ENCODE measurements around the gene ADGRV1.
"Not testable (repeated sequence)": the region's sequence is repeated elsewhere in the genome, so short reads cannot be mapped to it uniquely, and the experiment has no call there.

Gene ADGRV1

GRCh38 chr5:90553711-90554110 is 4.9 kb upstream of the ADGRV1 start:
- no peak for DNase-seq

- DNase-seq: no peak
Measured at GRCh38 chr5:90554358-90555006, 4.1 kb upstream of the ADGRV1 start.

GRCh38 chr5:90555666-90556065 is 2.9 kb upstream of the ADGRV1 start:
- DNase-seq: no peak

- DNase-seq: no peak
Measured at GRCh38 chr5:90557391-90557790, 1.2 kb upstream of the ADGRV1 start.

- DNase-seq: no peak
Measured at GRCh38 chr5:90557871-90558270, 726 bp upstream of the ADGRV1 start.

- no peak for DNase-seq
Measured at GRCh38 chr5:90560771-90561170, 2.2 kb downstream of the ADGRV1 start.

GRCh38 chr5:90561766-90562165 is 3.2 kb downstream of the ADGRV1 start:
- no peak for DNase-seq

GRCh38 chr5:90562341-90562740 is 3.7 kb downstream of the ADGRV1 start:
- no peak for DNase-seq

GRCh38 chr5:90563108-90563507 is 4.5 kb downstream of the ADGRV1 start:
- DNase-seq: no peak

- DNase-seq: no peak
Measured at GRCh38 chr5:90565491-90565890, 6.9 kb downstream of the ADGRV1 start.

GRCh38 chr5:90569084-90569483 is 10.5 kb downstream of the ADGRV1 start:
- DNase-seq: no peak

- DNase-seq: no peak
Measured at GRCh38 chr5:90570034-90570433, 11.4 kb downstream of the ADGRV1 start.

GRCh38 chr5:90571147-90571773 is 12.7 kb downstream of the ADGRV1 start:
- no peak for DNase-seq

GRCh38 chr5:90575712-90576111 is 17.1 kb downstream of the ADGRV1 start:
- DNase-seq: no peak

- not testable (repeated sequence) for DNase-seq
Measured at GRCh38 chr5:90576566-90576965, 18.0 kb downstream of the ADGRV1 start.

- DNase-seq: not testable (repeated sequence)
Measured at GRCh38 chr5:90579905-90580304, 21.3 kb downstream of the ADGRV1 start.

GRCh38 chr5:90581956-90582355 is 23.4 kb downstream of the ADGRV1 start:
- DNase-seq: no peak

- DNase-seq: no peak
Measured at GRCh38 chr5:90585337-90585986, 26.9 kb downstream of the ADGRV1 start.

GRCh38 chr5:90586469-90586868 is 27.9 kb downstream of the ADGRV1 start:
- DNase-seq: no peak

GRCh38 chr5:90590170-90590569 is 31.6 kb downstream of the ADGRV1 start:
- no peak for DNase-seq

- DNase-seq: not testable (repeated sequence)
Measured at GRCh38 chr5:90593083-90593482, 34.5 kb downstream of the ADGRV1 start.

- DNase-seq: not testable (repeated sequence)
Measured at GRCh38 chr5:90595766-90596165, 37.2 kb downstream of the ADGRV1 start.

GRCh38 chr5:90598293-90598692 is 39.7 kb downstream of the ADGRV1 start:
- DNase-seq: no peak

GRCh38 chr5:90600307-90600706 is 41.7 kb downstream of the ADGRV1 start:
- DNase-seq: not testable (repeated sequence)
